Activated T-helper 1 cell treated with anti-CD3 and anti-CD28 coated beads, Interleukin-12 subunit alpha, Interleukin-12 subunit beta, Interleukin-2, Interleukin-4 antibody, amounts not matched to agents 30 ng/mL and 10 ng/mL and 1 ng/mL, durations not matched to agents 14 hours and 24 hours and 36 hours (primary cell): ENCODE data around the gene CHTOP. TPM values are rescaled to one million over a fixed set of nuclear protein-coding genes. Genes with fewer than 3 reads are reported as not detected.
"Not testable (repeated sequence)": the region's sequence is repeated elsewhere in the genome, so short reads cannot be mapped to it uniquely, and the experiment has no call there.

Experiments used
- DNase-seq: peaks from one replicate; pipeline ENCODE4 v3.0.0; 2021; ENCODE audit warnings: low spot score
- H3K27ac Mint-ChIP-seq: one replicate; pipeline ENCODE4 v1.8.0; 2021; ENCODE audit warnings: mild to moderate bottlenecking, mixed read lengths
- H3K27me3 Mint-ChIP-seq: one replicate; pipeline ENCODE4 v1.8.0; 2022; ENCODE audit warnings: mild to moderate bottlenecking, moderate library complexity, mixed read lengths; ENCODE audit not compliant: insufficient read depth
- H3K36me3 Mint-ChIP-seq: one replicate; pipeline ENCODE4 v1.8.0; 2021; ENCODE audit warnings: low read depth, mixed read lengths
- H3K4me1 Mint-ChIP-seq: one replicate; pipeline ENCODE4 v1.8.0; 2021; ENCODE audit warnings: low read depth, mixed read lengths
- H3K4me3 Mint-ChIP-seq: one replicate; pipeline ENCODE4 v1.8.0; 2021; ENCODE audit warnings: mild to moderate bottlenecking, moderate library complexity, mixed read lengths
- H3K9me3 Mint-ChIP-seq: one replicate; pipeline ENCODE4 v1.8.0; 2021; ENCODE audit warnings: mixed read lengths
- intact Hi-C: fragments of 100-400 bp; cut with micrococcal nuclease; formaldehyde crosslinking; loops from one replicate; pipeline ENCODE4 v1.15.1; 2024
- total RNA-seq: library from RNA; stranded (reverse); gene quantifications from 2 replicates; pipeline ENCODE4 v1.2.3, GENCODE V29; 2022

Gene CHTOP
- total RNA-seq, 1 donor from 2014 or later, result 105 TPM

GRCh38 chr1:153661111-153661708 lies 27.3 kb downstream of the CHTOP start:
- H3K27ac Mint-ChIP-seq, result peak overlapping the region; percentile 4
- no peak for DNase-seq
- peaks cover 11% of the 10 kb centered on the region for H3K4me1 Mint-ChIP-seq
- H3K27me3 Mint-ChIP-seq, result no peaks in the 10 kb centered on the region
- peaks cover 41% of the 10 kb centered on the region for H3K36me3 Mint-ChIP-seq
- peak overlapping the region; percentile 56 for H3K4me3 Mint-ChIP-seq
- H3K9me3 Mint-ChIP-seq, result no peaks in the 10 kb centered on the region
- intact Hi-C loops, result no loop called here

DNA sequence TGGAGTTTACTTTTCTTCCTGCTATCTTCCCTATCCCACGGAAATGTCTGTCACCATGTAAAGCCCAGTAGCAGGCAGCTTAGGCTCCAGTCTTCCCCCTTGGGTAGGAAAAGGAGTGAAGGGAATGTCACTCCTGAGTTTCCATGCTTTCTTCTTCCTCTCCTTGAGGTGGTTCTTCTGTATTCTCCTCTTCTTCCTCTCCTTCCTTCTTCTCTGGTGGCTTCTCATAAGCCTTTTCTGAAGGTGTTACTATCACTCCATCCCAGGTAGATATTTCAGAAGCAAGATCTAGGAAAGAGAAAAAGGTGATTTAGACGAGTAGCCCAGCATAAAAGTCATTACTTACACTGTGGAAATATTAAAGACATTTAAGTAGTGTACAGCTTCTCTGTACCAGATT lies 28.4 kb downstream of the CHTOP start:
- H3K4me1 Mint-ChIP-seq, result peaks cover 11% of the 10 kb centered on the region
- H3K36me3 Mint-ChIP-seq, result peaks cover 48% of the 10 kb centered on the region
- H3K4me3 Mint-ChIP-seq, result no peak overlapping the region
- no peaks in the 10 kb centered on the region for H3K9me3 Mint-ChIP-seq
- H3K27ac Mint-ChIP-seq, result no peak overlapping the region
- H3K27me3 Mint-ChIP-seq, result no peaks in the 10 kb centered on the region
- intact Hi-C loops, result no loop called here
- DNase-seq, result no peak

DNA sequence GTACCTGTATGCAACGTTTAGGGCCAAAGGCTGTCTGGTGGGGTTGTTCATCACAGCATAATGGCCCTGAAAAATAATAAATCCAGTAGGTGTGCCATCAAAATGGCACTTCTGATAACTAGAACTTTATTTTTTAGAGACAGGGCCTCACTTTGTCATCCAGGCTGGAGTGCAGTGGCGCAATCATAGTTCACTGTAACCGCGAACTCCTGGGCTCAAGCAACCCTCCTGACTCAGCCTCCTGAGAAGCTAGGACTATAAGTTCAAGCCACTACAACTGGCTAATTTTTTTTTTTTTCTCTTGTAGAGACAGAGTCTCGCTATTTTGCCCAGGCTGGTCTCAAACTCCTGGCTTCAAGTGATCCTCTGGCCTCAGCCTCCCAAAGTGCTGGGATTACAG lies 29.3 kb downstream of the CHTOP start:
- Mint-ChIP-seq H3K36me3 (peaks cover 57% of the 10 kb centered on the region), H3K27ac (no peak overlapping the region), H3K9me3 (no peaks in the 10 kb centered on the region), H3K4me3 (no peak overlapping the region), H3K4me1 (peaks cover 18% of the 10 kb centered on the region), H3K27me3 (no peaks in the 10 kb centered on the region)
- intact Hi-C loops, result no loop called here
- no peak for DNase-seq

GRCh38 chr1:153667439-153667838 lies 33.6 kb downstream of the CHTOP start:
- Mint-ChIP-seq H3K9me3 (no peaks in the 10 kb centered on the region), H3K27me3 (no peaks in the 10 kb centered on the region), H3K4me1 (peaks cover 29% of the 10 kb centered on the region), H3K27ac (no peak overlapping the region), H3K4me3 (peak overlapping the region; percentile 12), H3K36me3 (peaks cover 58% of the 10 kb centered on the region)
- intact Hi-C loops, result no loop called here
- no peak for DNase-seq

- intact Hi-C loops, H3K27me3 Mint-ChIP-seq, H3K4me3 Mint-ChIP-seq, H3K9me3 Mint-ChIP-seq, DNase-seq, H3K27ac Mint-ChIP-seq: not testable (repeated sequence)
- Mint-ChIP-seq H3K4me1 (peaks cover 29% of the 10 kb centered on the region), H3K36me3 (peaks cover 51% of the 10 kb centered on the region)
Measured at GRCh38 chr1:153668672-153669071, 34.8 kb downstream of the CHTOP start.

- intact Hi-C loops, result loop anchor here (1.0 to 10.0 kb wide), 8 partner anchors 11 to 1655 kb away; partner anchors contain the start of genes RUSC1, S100A4, S100A6 and SNAPIN
- Mint-ChIP-seq H3K36me3 (peaks cover 43% of the 10 kb centered on the region), H3K27ac (no peak overlapping the region), H3K9me3 (no peaks in the 10 kb centered on the region), H3K4me3 (no peak overlapping the region), H3K4me1 (peaks cover 29% of the 10 kb centered on the region), H3K27me3 (no peaks in the 10 kb centered on the region)
- DNase-seq, result no peak
Measured at GRCh38 chr1:153669606-153670005, 35.7 kb downstream of the CHTOP start.

DNA sequence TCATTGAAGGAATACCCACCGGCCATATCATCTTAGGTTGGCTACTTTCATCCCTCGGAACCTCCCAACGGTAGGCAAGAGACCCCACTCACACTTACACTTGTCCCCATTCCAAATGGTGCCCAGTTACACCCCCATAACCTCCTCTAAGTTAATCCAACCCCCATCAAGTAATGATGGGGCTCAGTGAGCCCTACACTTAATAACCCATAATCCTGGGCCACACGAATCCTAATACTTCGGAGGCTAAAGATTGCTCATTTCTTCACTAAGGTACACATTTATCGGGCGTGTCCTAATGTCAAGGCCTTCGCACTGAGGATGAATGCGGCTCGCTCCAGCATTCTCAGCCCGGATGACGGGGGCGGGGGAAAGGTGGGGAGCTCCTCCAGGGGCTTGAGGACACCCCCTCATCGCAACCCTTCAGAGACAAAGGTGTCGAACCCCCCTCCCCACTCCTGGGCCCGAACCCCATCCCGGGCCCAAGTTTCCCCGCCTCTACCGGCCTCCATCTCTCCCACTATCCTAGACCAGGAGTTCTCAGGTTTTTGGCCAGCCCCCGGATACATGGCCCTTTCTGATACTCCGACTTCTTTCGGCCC lies 36.5 kb downstream of the CHTOP start:
- Mint-ChIP-seq H3K27me3 (no peaks in the 10 kb centered on the region), H3K4me1 (peaks cover 29% of the 10 kb centered on the region), H3K4me3 (no peak overlapping the region), H3K9me3 (no peaks in the 10 kb centered on the region), H3K36me3 (peaks cover 36% of the 10 kb centered on the region), H3K27ac (no peak overlapping the region)
- DNase-seq, result no peak
- intact Hi-C loops, result loop anchor here (1.0 to 10.0 kb wide), 8 partner anchors 12 to 1654 kb away; partner anchors contain the start of genes RUSC1, S100A4, S100A6 and SNAPIN

DNA sequence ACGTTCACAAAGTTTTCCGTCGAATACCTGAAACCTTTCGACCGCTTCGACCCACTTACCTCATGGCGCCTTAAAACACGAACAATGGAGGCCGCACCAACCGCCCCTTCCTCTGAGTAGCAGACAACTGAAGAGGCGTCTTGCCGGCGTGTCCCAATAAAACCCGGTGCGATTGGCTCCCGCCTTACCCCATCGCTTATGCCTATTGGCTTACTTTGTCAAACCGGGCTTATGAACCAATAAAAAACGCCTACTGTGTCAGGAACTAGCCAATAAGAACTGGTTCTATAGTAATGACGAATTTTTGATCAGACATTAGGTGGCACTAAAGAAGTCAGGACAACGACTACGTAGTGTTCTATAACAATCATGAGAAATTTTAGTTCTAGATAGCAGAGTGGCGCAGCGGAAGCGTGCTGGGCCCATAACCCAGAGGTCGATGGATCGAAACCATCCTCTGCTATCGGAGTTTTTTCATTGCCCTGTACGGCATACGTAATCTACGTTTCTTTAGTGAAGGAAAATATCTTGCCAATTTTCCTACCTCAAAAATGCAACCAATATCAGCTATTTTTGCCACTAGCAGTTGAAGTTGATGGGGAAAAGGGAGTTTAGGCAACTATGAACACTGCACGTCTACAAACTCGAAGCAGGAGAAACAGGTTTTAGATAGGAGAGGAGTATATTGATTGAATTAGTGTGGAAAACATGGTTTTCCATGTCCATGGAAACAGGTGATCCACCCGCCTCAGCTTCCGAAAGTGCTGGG lies 37.2 kb downstream of the CHTOP start, which contains the start of gene ILF2:
TSS of gene ILF2 (minus strand) at position 135 of the 769 bp plus-strand sequence. CDS start at position 64, 71 bp downstream.
- Mint-ChIP-seq H3K9me3 (no peaks in the 10 kb centered on the region), H3K27me3 (no peaks in the 10 kb centered on the region), H3K4me1 (peaks cover 29% of the 10 kb centered on the region), H3K27ac (peak within 1 kb of the TSS; percentile 56), H3K36me3 (peaks cover 31% of the 10 kb centered on the region), H3K4me3 (no peak within 1 kb of the TSS)
- intact Hi-C loops, result loop anchor here (1.0 to 10.0 kb wide), 17 partner anchors 8 to 1654 kb away; partner anchors contain the start of genes CHTOP, CRTC2, JTB and RAB13
- DNase-seq, result peak; percentile 96

GRCh38 chr1:153671628-153672353 lies 37.9 kb downstream of the CHTOP start:
- peak; percentile 34 for DNase-seq
- intact Hi-C loops, result loop anchor here (1.0 to 10.0 kb wide), 16 partner anchors 8 to 1653 kb away; partner anchors contain the start of genes CHTOP, CRTC2, JTB and RAB13
- not testable (repeated sequence) for H3K27me3 Mint-ChIP-seq, H3K4me3 Mint-ChIP-seq, H3K9me3 Mint-ChIP-seq
- peaks cover 29% of the 10 kb centered on the region for H3K4me1 Mint-ChIP-seq
- H3K27ac Mint-ChIP-seq, result peak overlapping the region; percentile 56
- H3K36me3 Mint-ChIP-seq, result peaks cover 27% of the 10 kb centered on the region

- Mint-ChIP-seq H3K4me3 (peak overlapping the region; percentile 60), H3K27me3 (peaks cover 12% of the 10 kb centered on the region), H3K27ac (no peak overlapping the region), H3K9me3 (no peaks in the 10 kb centered on the region), H3K36me3 (peaks cover 12% of the 10 kb centered on the region), H3K4me1 (peaks cover 32% of the 10 kb centered on the region)
- intact Hi-C loops, result loop anchor here (10.0 kb wide), 1 partner anchor 1651 kb away; the partner anchor contains the start of gene RUSC1
- DNase-seq, result no peak
Measured at GRCh38 chr1:153673511-153673910, 39.6 kb downstream of the CHTOP start.

GRCh38 chr1:153677718-153678518 lies 44.1 kb downstream of the CHTOP start:
- Mint-ChIP-seq H3K36me3 (no peaks in the 10 kb centered on the region), H3K4me3 (peak overlapping the region; percentile 73), H3K4me1 (peaks cover 23% of the 10 kb centered on the region), H3K27me3 (peaks cover 44% of the 10 kb centered on the region), H3K27ac (no peak overlapping the region), H3K9me3 (no peaks in the 10 kb centered on the region)
- intact Hi-C loops, result loop anchor here (1.0 to 10.0 kb wide), 3 partner anchors 71 to 1647 kb away; partner anchors contain the start of genes RAB13 and RUSC1
- peak; percentile 30 for DNase-seq
